Measurements from ENCODE around the gene THOC6.

GRCh38 chr16:3032624-3033023, 8.8 kb downstream of the THOC6 start:
- TF ChIP-seq CTCF (IDR thresholded peaks at IDR 0.05) = no peak
- TF ChIP-seq POLR2A (IDR thresholded peaks at IDR 0.05) = no peak

Data from ovary (tissue), 3 donors.